ENCODE data around the gene SUSD4. TPM values are rescaled to one million over a fixed set of nuclear protein-coding genes. Genes with fewer than 3 reads are reported as not detected.

SUSD4 gene
- total and polyA plus RNA-seq, 9 of the 15 experiments (the other 6 are each of a cell fraction or from before 2014, with no cell fraction given) = 0.06 to 1.7 (median 0.09) TPM; not detected in 4

GRCh38 chr1:223233410-223234169, 130.4 kb downstream of the SUSD4 start (continued):
- TF ChIP-seq HMG20A (CRISPR knock-in tag; conservative IDR thresholded peaks at IDR 0.05) (0 out of 2 replicates have a peak, but pooled peaks have one; percentile 2), E2F5 (CRISPR knock-in tag; IDR thresholded peaks at IDR 0.05) (peak; percentile 88; the same call in 1 of the 2 replicates), FOXM1 (IDR thresholded peaks at IDR 0.05; ENCODE audit: low read depth) (peak; percentile 80), FOXM1 (CRISPR knock-in tag; IDR thresholded peaks at IDR 0.05; ENCODE audit: low read depth) (no peak), HMGN3 (IDR thresholded peaks at IDR 0.05; ENCODE audit: borderline replicate concordance, extremely low read depth, insufficient read length, low read depth, low read length) (no peak), SIN3A (IDR thresholded peaks at IDR 0.05; ENCODE audit: borderline replicate concordance in 2 of 2, control insufficient read depth in 1 of 2, low read depth in 2 of 2, low read length in 2 of 2) (no peak), ESRRA (IDR thresholded peaks at IDR 0.05; ENCODE audit: borderline replicate concordance, low read depth) (no peak), E2F3 (CRISPR knock-in tag; IDR thresholded peaks at IDR 0.05) (no peak; the same call in none of the 2 replicates), ZNF316 (IDR thresholded peaks at IDR 0.05) (no peak), CREBBP (IDR thresholded peaks at IDR 0.05; ENCODE audit: low read depth, low read length) (no peak), RFX5 (IDR thresholded peaks at IDR 0.05; ENCODE audit: low read depth, low read length) (no peak), ZNF655 (CRISPR knock-in tag; IDR thresholded peaks at IDR 0.05) (no peak), TAL1 (IDR thresholded peaks at IDR 0.05) (peak; percentile 57), U2AF2 (optimal IDR thresholded peaks at IDR 0.05; ENCODE audit: low read depth, low read length) (no peak), RERE (CRISPR knock-in tag; IDR thresholded peaks at IDR 0.05; ENCODE audit: borderline replicate concordance) (no peak), RBBP5 (IDR thresholded peaks at IDR 0.05; ENCODE audit: borderline replicate concordance, insufficient read depth, low read length, poor library complexity, severe bottlenecking) (no peak), TAF9B (IDR thresholded peaks at IDR 0.05; ENCODE audit: partially characterized antibody) (no peak), ZNF143 (CRISPR knock-in tag; IDR thresholded peaks at IDR 0.05) (no peak), CHD2 (IDR thresholded peaks at IDR 0.05; ENCODE audit: low read depth, low read length) (no peak)

Data from K562 (cell line).